HEK293 (cell line): ENCODE measurements around the gene TMEM63A.

ENCODE experiments used
- CTCF ChIP-seq: fragments of 450-650 bp; formaldehyde crosslinking; IDR thresholded peaks from 2 replicates; pipeline ENCODE4 v1.5.1; 2016; ENCODE audit warnings: missing biosample characterization, missing genetic modification characterization
- HOXA7 ChIP-seq: sonication (generic); formaldehyde crosslinking; IDR thresholded peaks from 2 replicates; pipeline ENCODE4 v1.8.1; 2022; ENCODE audit warnings: missing genetic modification reagents, borderline replicate concordance
- KLF17 ChIP-seq: fragments of 450-650 bp; formaldehyde crosslinking; IDR thresholded peaks from 2 replicates; pipeline ENCODE4 v1.5.1; 2016; ENCODE audit warnings: missing biosample characterization, missing genetic modification characterization
- MZF1 ChIP-seq: fragments of 450-650 bp; formaldehyde crosslinking; IDR thresholded peaks from 2 replicates; pipeline ENCODE4 v1.5.1; 2017; ENCODE audit warnings: missing biosample characterization, missing genetic modification characterization, borderline replicate concordance
- SP2 ChIP-seq: fragments of 450-650 bp; formaldehyde crosslinking; IDR thresholded peaks from 2 replicates; pipeline ENCODE4 v1.5.1; 2016; ENCODE audit warnings: missing biosample characterization, missing genetic modification characterization
- TCF7L2 ChIP-seq: IDR thresholded peaks from 2 replicates; pipeline ENCODE4 v1.6.1; 2011; ENCODE audit warnings: low read depth, mild to moderate bottlenecking, inconsistent platforms, low read length, moderate library complexity, borderline replicate concordance
- ZBTB8A ChIP-seq: fragments of 450-650 bp; formaldehyde crosslinking; IDR thresholded peaks from 2 replicates; pipeline ENCODE4 v1.5.1; 2016; ENCODE audit warnings: missing biosample characterization, missing genetic modification characterization
- ZNF169 ChIP-seq: fragments of 450-650 bp; formaldehyde crosslinking; IDR thresholded peaks from 2 replicates; pipeline ENCODE4 v1.5.1; 2016; ENCODE audit warnings: missing biosample characterization, missing genetic modification characterization
- ZNF513 ChIP-seq: fragments of 450-650 bp; IDR thresholded peaks from 2 replicates; pipeline ENCODE4 v1.5.1; 2018; ENCODE audit warnings: missing biosample characterization, missing genetic modification characterization
- ZNF747 ChIP-seq: fragments of 450-650 bp; formaldehyde crosslinking; IDR thresholded peaks from 2 replicates; pipeline ENCODE4 v1.5.1; 2016; ENCODE audit warnings: missing biosample characterization, missing genetic modification characterization
- ZNF776 ChIP-seq: fragments of 450-650 bp; formaldehyde crosslinking; IDR thresholded peaks from 2 replicates; pipeline ENCODE4 v1.5.0; 2017; ENCODE audit warnings: missing biosample characterization, missing genetic modification characterization, borderline replicate concordance
- TF ChIP-seq, protein P1 (sequence below): fragments of 450-650 bp; IDR thresholded peaks from 2 replicates; pipeline ENCODE4 v1.5.1; 2018; ENCODE audit warnings: missing biosample characterization, mild to moderate bottlenecking, missing genetic modification characterization
- TF ChIP-seq, protein P2 (sequence below): fragments of 450-650 bp; formaldehyde crosslinking; IDR thresholded peaks from 2 replicates; pipeline ENCODE4 v1.5.1; 2016; ENCODE audit warnings: missing biosample characterization, missing genetic modification characterization, borderline replicate concordance
- TF ChIP-seq, protein P3 (sequence below): fragments of 450-650 bp; formaldehyde crosslinking; IDR thresholded peaks from 2 replicates; pipeline ENCODE4 v1.5.1; 2016; ENCODE audit warnings: missing biosample characterization, missing genetic modification characterization

- TF ChIP-seq ZNF776 (tag by site-specific recombination) (no peak), CTCF (tag by site-specific recombination) (no peak), MZF1 (tag by site-specific recombination) (no peak), ZNF169 (no peak), ZNF747 (tag by site-specific recombination) (no peak), TCF7L2 (no peak), HOXA7 (CRISPR knock-in tag) (no peak), SP2 (0 out of 2 replicates have a peak, but pooled peaks have one; percentile 8), KLF17 (no peak), ZBTB8A (tag by site-specific recombination) (no peak), ZNF513 (tag by site-specific recombination) (no peak)
- TF ChIP-seq, protein P1, sequence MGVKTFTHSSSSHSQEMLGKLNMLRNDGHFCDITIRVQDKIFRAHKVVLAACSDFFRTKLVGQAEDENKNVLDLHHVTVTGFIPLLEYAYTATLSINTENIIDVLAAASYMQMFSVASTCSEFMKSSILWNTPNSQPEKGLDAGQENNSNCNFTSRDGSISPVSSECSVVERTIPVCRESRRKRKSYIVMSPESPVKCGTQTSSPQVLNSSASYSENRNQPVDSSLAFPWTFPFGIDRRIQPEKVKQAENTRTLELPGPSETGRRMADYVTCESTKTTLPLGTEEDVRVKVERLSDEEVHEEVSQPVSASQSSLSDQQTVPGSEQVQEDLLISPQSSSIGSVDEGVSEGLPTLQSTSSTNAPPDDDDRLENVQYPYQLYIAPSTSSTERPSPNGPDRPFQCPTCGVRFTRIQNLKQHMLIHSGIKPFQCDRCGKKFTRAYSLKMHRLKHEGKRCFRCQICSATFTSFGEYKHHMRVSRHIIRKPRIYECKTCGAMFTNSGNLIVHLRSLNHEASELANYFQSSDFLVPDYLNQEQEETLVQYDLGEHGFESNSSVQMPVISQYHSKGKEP (tag by site-specific recombination), result no peak
- TF ChIP-seq, protein P2, sequence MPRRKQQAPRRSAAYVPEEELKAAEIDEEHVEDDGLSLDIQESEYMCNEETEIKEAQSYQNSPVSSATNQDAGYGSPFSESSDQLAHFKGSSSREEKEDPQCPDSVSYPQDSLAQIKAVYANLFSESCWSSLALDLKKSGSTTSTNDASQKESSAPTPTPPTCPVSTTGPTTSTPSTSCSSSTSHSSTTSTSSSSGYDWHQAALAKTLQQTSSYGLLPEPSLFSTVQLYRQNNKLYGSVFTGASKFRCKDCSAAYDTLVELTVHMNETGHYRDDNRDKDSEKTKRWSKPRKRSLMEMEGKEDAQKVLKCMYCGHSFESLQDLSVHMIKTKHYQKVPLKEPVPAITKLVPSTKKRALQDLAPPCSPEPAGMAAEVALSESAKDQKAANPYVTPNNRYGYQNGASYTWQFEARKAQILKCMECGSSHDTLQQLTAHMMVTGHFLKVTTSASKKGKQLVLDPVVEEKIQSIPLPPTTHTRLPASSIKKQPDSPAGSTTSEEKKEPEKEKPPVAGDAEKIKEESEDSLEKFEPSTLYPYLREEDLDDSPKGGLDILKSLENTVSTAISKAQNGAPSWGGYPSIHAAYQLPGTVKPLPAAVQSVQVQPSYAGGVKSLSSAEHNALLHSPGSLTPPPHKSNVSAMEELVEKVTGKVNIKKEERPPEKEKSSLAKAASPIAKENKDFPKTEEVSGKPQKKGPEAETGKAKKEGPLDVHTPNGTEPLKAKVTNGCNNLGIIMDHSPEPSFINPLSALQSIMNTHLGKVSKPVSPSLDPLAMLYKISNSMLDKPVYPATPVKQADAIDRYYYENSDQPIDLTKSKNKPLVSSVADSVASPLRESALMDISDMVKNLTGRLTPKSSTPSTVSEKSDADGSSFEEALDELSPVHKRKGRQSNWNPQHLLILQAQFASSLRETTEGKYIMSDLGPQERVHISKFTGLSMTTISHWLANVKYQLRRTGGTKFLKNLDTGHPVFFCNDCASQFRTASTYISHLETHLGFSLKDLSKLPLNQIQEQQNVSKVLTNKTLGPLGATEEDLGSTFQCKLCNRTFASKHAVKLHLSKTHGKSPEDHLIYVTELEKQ (tag by site-specific recombination), result no peak
- TF ChIP-seq, protein P3, sequence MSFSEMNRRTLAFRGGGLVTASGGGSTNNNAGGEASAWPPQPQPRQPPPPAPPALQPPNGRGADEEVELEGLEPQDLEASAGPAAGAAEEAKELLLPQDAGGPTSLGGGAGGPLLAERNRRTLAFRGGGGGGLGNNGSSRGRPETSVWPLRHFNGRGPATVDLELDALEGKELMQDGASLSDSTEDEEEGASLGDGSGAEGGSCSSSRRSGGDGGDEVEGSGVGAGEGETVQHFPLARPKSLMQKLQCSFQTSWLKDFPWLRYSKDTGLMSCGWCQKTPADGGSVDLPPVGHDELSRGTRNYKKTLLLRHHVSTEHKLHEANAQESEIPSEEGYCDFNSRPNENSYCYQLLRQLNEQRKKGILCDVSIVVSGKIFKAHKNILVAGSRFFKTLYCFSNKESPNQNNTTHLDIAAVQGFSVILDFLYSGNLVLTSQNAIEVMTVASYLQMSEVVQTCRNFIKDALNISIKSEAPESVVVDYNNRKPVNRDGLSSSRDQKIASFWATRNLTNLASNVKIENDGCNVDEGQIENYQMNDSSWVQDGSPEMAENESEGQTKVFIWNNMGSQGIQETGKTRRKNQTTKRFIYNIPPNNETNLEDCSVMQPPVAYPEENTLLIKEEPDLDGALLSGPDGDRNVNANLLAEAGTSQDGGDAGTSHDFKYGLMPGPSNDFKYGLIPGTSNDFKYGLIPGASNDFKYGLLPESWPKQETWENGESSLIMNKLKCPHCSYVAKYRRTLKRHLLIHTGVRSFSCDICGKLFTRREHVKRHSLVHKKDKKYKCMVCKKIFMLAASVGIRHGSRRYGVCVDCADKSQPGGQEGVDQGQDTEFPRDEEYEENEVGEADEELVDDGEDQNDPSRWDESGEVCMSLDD, result no peak
Observed at GRCh38 chr1:225866981-225867380, 15.2 kb downstream of the TMEM63A start.
